Measurements from ENCODE around the gene TNIK.
"Not testable (repeated sequence)": the region's sequence is repeated elsewhere in the genome, so short reads cannot be mapped to it uniquely, and the experiment has no call there.

Gene TNIK

GRCh38 chr3:171248426-171249111, 211.6 kb downstream of the TNIK start:
- no peak for DNase-seq

DNA sequence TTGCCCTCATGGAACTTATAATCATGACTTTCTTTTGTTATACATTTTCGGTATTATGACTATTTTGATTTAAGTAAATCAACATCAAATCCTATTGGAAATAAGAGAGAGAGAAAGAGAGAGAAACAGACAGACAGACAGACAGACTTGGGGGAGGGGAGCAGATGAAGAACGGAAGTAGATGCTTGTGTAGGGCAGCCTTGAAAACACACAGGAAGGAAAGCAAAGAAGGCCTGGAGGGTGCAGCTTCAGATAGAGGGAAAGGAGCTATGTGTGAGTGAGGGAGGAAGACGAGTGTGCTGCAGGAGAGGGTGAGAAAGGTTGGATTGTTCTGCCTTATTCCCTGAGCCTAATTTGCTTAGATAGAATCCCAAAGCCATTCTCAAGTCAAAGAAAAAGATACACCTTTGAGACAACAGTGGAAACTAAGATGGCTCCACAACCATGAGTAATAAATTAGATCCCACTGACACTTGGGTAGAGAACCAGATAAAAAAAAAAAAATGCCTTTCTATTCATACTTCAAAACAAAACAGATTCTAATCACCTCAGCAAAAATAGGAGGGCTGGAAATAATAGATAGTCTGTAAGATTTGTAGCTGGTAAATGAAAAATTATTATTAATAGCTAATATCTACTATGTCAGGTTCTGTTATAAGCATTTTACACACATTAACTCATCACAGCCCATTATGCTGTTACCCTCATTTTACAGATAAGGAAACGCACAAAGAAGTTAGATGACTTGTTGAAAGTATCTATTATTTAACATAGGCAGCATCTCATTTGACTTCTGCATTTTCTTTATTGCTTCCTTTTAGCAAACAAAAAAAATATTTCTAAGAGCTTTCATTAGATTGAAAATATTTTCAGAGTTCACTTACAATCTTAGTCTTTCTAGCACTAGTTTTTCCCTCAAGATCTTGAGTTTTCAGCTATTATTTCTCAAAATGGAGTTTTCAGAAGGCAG, 214.1 kb downstream of the TNIK start:
- DNase-seq = no peak

GRCh38 chr3:171242951-171243350, 217.3 kb downstream of the TNIK start:
- no peak for DNase-seq

DNA sequence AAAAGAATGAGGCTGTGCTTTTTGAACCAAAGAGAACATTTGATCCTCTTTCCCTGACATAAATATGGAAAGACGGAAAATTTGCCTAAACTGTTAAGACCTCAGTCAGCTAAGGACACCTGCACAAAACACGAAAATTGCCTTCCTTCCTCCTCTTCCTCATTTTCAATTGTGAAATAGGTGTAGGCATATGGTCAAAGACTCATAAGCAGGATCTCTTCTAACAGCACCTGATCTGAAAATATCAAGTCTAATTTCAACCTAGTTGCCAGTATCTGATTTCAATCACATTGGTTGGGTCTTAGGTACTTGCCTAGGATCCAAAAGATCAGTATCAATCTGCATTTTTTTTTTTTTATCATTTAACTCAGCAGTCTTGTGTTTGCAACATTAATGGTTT, 218.0 kb downstream of the TNIK start:
- no peak for DNase-seq

DNA sequence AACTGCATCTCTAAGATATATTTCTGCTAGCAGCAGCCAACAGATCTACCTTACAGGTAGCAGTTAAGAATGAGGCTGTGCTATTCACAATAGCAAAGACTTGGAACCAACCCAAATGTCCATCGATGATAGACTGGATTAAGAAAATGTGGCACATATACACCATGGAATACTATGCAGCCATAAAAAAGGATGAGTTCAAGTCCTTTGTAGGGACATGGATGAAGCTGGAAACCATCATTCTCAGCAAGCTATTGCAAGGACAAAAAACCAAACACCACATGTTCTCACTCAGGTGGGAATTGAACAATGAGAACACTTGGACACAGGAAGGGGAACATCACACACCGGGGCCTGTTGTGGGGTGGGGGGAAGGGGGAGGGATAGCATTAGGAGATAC, 218.6 kb downstream of the TNIK start:
- DNase-seq = not testable (repeated sequence)

GRCh38 chr3:171240504-171240835, 219.7 kb downstream of the TNIK start:
- no peak for DNase-seq

DNA sequence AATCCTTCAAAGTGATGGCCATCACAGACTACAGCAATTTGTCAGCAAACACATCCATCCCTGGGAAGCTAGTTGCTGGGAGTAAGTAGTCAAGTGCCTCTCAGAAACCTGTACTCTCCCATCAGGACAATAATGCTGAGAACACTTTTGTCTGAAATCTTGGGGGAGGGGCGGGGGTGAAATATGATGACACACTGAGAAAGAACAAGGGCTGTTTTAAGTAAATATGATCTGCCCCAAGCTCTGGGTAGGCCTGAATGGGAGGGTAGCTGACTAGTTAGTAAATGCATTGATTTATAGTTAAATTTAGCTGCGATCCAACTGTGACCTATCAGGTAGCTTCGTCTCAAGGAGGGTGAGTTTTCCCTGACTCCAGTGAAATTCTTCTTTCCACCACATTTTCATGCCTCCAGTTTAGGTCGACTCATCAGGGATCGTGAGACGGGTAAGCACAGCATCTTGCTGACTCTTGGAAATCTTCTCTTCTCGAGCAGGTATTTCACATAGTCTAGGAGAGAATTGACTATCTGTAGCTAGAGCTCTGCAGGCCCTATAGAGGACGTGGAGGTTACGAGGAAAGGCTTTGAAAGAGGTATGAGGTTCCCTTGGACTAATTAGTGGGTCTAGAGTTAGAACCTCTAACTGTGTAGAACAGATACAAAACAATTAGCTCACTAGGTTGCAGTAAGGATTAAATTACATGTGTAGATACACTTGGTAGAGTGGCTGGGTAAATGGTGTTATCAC, 220.3 kb downstream of the TNIK start:
- no peak for DNase-seq

DNA sequence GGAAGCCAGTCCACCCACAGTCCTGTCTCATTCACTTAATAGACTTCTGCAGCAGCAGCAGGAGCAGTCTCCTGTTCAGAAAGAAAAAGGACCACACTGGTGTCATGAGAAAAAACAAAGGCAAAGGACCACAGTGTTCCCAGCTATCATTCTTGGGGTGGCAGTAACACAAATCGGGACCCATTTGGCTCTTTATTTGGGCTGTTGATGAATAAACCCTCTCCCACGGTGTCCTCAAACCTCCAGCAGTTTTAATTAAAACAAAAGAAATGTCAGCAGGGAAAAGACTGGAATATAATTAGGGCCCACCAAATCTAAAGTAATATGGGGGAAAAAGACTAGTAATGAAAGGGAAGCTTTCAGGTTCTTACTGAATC, 223.2 kb downstream of the TNIK start:
- DNase-seq = no peak

GRCh38 chr3:171236265-171237008, 223.8 kb downstream of the TNIK start:
- no peak for DNase-seq

DNA sequence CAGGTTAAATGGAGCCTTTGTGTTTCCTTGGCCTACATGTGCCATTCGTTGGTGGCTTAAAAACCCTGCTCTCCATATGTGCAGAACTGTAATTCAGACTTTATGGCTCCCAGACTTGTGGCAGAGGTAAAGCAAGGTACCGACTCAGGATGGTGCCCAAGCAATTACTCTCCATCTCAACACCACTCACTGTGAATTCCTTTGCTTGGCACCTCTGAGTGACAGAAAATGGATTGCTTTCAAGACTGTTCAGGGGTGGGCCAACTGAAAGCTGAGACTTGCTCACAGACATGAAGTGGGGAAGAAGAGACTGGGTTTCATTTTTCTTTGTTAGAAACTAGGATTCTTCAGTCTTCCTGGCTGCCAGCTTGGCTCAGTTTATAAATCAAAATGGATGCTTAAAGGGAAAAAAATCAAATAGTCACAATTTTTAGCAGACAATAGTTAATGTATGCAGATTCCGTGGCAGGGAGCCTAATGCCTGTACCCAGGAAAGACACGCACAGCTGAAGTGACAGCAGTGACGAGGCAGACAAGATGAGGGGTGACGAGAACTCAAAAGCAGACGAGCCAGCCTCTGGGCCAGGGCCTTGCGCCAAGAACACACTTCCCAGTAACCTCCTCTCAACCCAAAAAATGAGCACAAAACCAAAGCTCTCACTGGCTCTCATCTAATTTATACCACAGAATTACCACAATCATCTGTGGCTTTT, 225.8 kb downstream of the TNIK start:
- DNase-seq = no peak

- DNase-seq = no peak
Observed at GRCh38 chr3:171231361-171231760, 228.8 kb downstream of the TNIK start.

GRCh38 chr3:171230865-171231264, 229.3 kb downstream of the TNIK start:
- DNase-seq = no peak

DNA sequence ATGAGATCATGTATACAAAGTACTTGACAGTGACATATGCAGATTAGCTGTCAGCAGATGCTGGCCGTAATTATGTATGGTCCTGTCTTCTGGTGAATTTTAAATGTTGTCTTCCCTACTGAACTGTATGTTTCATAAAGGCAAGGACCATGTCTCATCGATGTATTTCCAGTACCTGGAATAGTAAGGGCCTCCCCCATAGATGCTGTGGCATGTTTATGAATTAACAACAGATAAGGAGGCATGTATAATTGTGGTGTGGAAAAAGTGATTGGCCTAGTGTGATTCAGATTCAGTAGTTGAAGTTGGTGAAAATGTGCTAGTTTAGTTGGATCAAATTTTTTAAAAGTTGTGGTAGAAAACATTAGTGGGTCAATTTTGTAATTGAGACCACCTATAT, 231.0 kb downstream of the TNIK start:
- no peak for DNase-seq

- DNase-seq = no peak
Observed at GRCh38 chr3:171228240-171228639, 232.0 kb downstream of the TNIK start.

- no peak for DNase-seq
Observed at GRCh38 chr3:171227828-171228227, 232.4 kb downstream of the TNIK start.

DNA sequence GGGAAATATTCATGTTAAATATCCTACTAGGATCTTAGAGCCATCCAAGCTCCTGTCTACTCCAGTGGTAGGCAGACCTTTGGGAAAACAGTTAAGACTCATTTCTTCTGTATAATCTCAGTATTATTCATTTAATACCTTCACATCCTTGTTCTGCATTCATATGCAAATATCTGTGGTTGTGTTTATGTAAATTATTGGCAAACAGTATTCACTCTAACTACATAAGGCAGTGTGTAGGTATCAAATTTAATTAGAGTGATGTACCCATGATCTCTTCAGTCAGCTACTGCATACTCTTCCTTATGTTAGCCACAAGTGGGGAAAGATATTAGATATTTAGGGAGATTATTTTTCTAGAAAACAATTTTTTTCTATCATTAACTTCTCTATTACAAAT, 232.8 kb downstream of the TNIK start:
- DNase-seq = no peak

GRCh38 chr3:171226794-171227193, 233.4 kb downstream of the TNIK start:
- no peak for DNase-seq

DNA sequence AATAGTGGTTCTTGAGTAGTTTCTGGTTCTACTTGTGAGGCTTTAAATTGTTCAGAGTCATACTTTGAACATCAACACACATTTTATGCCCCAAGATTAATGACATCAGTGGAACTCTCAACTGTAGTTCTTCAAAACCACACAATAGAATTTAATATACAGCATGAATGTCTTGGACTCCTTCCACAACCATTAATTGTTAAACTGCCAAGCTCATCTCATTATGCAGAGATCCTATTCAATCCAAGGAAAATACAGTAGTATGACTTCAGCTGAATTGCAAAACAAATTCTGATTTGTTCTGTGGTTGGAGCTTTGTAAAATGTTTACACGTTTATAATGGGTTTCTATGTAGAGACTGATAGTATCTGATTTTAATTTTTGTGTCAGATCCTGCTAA, 234.5 kb downstream of the TNIK start:
- DNase-seq = no peak

DNA sequence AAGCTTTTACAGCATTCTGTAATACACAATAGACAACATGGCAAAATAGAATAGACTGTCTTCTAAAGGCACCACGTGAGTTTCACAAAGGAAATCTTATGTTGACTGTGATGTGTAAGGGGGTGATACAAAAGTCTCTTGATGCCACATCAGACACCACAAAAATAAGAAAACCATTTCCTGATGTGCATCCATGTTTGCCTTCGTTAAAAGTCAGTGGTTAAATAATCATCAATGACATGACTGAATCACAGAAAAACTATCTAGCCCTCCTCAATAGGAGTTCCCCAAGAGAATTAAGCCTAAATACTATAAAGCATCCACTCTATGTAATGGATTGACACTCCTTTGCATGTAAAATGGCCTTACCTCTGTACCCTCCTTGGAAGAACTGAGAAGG, 235.0 kb downstream of the TNIK start:
- DNase-seq = no peak

DNA sequence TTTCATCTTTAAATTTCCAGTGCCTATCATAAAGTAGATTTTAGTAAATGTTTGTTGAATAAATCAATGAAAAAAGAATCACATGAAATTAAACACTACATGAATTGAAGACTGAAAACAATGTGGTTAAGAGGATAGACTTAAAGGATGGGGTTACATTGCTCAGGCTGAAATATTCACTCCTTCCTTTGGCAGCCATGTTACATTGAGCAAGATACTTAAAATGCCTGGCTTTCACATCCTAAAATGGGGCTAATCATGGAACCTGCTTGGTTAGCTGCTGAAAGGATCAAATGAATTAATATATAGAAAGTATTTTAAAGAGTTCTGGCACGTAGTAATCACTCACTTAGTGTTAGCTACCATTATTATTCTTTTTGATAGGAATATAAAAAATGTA, 236.8 kb downstream of the TNIK start:
- DNase-seq = no peak

DNA sequence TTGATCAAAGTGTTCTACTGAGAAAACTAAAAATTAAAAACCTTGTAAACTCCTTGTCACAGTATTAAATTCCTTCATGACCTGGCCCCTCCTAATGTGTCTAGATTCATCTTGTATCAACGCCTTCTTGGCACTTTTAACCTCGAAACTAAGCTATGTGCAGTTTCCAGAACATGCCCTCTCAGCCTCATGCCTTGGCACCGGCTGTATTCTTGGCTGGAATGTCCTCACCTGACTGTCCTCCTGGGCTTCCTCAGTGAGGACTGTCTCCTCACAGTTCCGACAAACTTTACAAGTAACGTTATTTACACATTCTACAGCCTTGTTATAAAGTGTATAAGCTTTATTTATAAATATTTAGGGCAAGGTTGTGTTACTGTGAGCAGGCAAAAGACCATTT, 237.2 kb downstream of the TNIK start:
- no peak for DNase-seq

- DNase-seq = no peak
Observed at GRCh38 chr3:171221597-171221996, 238.6 kb downstream of the TNIK start.
